ENCODE results near the gene WNT7B.
A peak's percentile ranks its signal among the peaks of the same experiment; 100 is the strongest.

The WNT7B gene

DNA sequence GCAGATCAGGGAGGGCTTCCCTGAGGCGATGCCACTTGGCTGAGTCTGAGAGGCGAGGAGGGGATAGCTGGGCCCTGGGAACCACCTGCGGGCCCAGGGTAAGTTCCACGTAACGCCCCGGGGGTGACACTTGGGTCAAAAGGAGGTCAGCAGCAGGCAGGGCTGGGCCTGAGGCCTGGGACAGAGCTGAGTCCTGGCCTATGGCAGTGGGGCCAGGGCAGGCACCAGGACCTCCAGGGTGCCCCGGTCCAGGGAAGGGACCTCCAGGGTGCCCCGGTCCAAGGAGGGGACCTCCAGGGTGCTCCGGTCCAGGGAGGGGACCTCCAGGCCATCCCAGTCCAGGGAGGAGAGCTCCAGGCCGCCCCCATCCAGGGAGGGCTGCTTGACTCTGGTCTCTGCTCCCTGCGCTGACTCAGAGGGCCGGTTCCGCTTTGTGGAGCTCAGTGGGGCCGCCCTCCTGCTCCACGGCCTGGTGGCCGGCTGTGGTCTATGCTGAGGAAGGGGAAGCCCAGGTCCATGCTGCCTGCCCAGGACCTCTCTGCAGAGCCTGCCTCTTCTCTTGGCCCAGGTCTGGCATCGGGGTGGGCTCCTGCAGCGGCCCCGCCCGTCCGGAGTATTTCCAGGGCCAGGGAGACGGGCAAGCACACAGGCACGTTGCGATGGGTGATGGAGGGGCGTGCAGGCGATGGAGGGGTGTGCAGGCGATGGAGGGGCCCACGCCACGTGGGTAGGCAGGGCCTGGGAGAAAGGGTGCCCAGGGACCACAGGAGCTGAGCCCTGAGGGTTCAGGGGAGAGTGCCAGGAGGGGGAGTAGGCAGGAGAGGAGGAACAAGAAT, 19.5 kb upstream of the WNT7B start:
- peaks cover 4 to 15% of the 10 kb centered on the region in 2 donors for H3K27me3 Mint-ChIP-seq
- H3K9me3 Mint-ChIP-seq: peaks cover 6 to 12% of the 10 kb centered on the region in 2 donors
- peaks cover 12 to 15% of the 10 kb centered on the region in 2 donors for H3K4me1 Mint-ChIP-seq (ENCODE audit: low read depth in 2 of 2)
- DNase-seq (no peak), ATAC-seq (replicated peaks) (peak; percentile 27)
- H3K36me3 Mint-ChIP-seq (ENCODE audit: insufficient read depth): peaks cover 17% of the 10 kb centered on the region
- H3K4me3 Mint-ChIP-seq: peak overlapping the region in 1 of 2 donors; percentile 51
- H3K27ac Mint-ChIP-seq: no peak overlapping the region

GRCh38 chr22:45995405-45996101, 18.6 kb upstream of the WNT7B start:
- Mint-ChIP-seq H3K4me1 (ENCODE audit: low read depth in 2 of 2) (peaks cover 12 to 15% of the 10 kb centered on the region in 2 donors), H3K4me3 (no peak overlapping the region), H3K27ac (no peak overlapping the region), H3K27me3 (peaks cover 4 to 12% of the 10 kb centered on the region in 2 donors), H3K9me3 (peaks cover 6 to 12% of the 10 kb centered on the region in 2 donors), H3K36me3 (ENCODE audit: insufficient read depth) (peaks cover 17% of the 10 kb centered on the region)
- ATAC-seq (replicated peaks) (no peak), DNase-seq (no peak)

DNA sequence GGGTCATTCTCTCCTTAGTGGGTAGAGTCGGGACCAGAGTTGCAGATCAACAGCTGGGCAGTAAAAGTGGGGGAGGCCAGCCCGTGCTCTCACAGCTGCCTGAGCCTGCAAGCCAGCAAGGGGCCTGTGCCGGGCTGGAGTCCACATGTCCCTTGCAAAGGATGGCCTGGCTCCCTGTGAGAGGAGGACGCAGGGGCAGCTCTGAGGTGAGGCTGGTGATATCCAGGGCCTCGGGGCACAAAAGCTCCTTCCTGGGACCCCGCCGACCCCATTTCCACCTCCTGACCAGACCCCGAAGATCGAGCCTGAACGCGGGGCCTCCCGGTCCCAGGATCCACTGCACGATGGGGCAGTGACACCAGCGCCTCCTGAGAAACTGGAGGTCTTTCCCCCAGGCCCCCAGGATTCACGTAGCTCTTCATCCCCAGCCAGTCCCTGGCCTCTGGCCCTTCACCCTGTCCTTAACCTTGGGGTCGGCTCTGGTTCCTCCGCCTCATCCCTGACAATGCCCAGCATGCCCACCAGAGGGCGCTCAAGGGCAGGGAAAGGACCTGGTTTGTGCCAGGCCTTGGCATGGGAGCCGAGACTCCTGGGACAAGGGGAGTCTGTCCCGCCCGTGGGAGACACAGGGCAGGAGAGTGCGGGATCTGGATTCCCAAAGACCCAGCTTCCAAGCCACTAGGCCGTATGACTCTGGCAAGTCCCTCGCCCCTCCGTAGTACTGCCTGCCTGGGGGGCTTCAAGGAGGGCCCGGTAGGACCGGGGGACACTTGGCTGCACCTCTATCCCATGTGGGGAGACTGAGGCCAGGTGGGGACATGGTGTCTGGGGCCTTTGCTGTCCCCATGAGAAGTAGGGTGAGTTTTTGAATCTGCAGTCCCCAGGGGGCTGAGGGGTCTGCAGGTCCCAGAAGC, 17.8 kb upstream of the WNT7B start:
- Mint-ChIP-seq H3K27ac (peak overlapping the region; percentile 84 to 89), H3K4me1 (ENCODE audit: low read depth in 2 of 2) (peaks cover 12 to 15% of the 10 kb centered on the region in 2 donors), H3K9me3 (peaks cover 6 to 12% of the 10 kb centered on the region in 2 donors), H3K27me3 (peaks cover 3 to 12% of the 10 kb centered on the region in 2 donors), H3K4me3 (peak overlapping the region in 1 of 2 donors; percentile 36), H3K36me3 (ENCODE audit: insufficient read depth) (peaks cover 17% of the 10 kb centered on the region)
- DNase-seq: peak; percentile 78 to 83 (median 79)
- peak; percentile 46 for ATAC-seq (replicated peaks)

GRCh38 chr22:45993841-45994240, 16.9 kb upstream of the WNT7B start:
- no peak for DNase-seq
- peak; percentile 62 for ATAC-seq (replicated peaks)
- peak overlapping the region in 1 of 2 donors; percentile 8 for H3K4me3 Mint-ChIP-seq
- H3K36me3 Mint-ChIP-seq (ENCODE audit: insufficient read depth): peaks cover 17% of the 10 kb centered on the region
- peaks cover 6 to 12% of the 10 kb centered on the region in 2 donors for H3K9me3 Mint-ChIP-seq
- peaks cover 12 to 15% of the 10 kb centered on the region in 2 donors for H3K4me1 Mint-ChIP-seq (ENCODE audit: low read depth in 2 of 2)
- peak overlapping the region; percentile 84 to 89 for H3K27ac Mint-ChIP-seq
- H3K27me3 Mint-ChIP-seq: peaks cover 0 to 6% of the 10 kb centered on the region in 2 donors

- Mint-ChIP-seq H3K4me1 (ENCODE audit: low read depth in 2 of 2) (peaks cover 12 to 15% of the 10 kb centered on the region in 2 donors), H3K36me3 (ENCODE audit: insufficient read depth) (peaks cover 17% of the 10 kb centered on the region), H3K9me3 (peaks cover 6 to 12% of the 10 kb centered on the region in 2 donors), H3K27ac (peak overlapping the region; percentile 84 to 89), H3K27me3 (no peaks in the 10 kb centered on the region), H3K4me3 (no peak overlapping the region)
- no peak for DNase-seq
- ATAC-seq (replicated peaks): no peak
Observed at GRCh38 chr22:45993143-45993692, 16.3 kb upstream of the WNT7B start.

GRCh38 chr22:45992737-45993136, 15.8 kb upstream of the WNT7B start:
- Mint-ChIP-seq H3K27ac (peak overlapping the region in 1 of 2 donors; percentile 89), H3K27me3 (no peaks in the 10 kb centered on the region), H3K4me3 (no peak overlapping the region), H3K9me3 (peaks cover 6 to 12% of the 10 kb centered on the region in 2 donors), H3K4me1 (ENCODE audit: low read depth in 2 of 2) (peaks cover 12 to 15% of the 10 kb centered on the region in 2 donors), H3K36me3 (ENCODE audit: insufficient read depth) (peaks cover 17% of the 10 kb centered on the region)
- DNase-seq (no peak), ATAC-seq (replicated peaks) (no peak)

GRCh38 chr22:45991098-45991497, 14.1 kb upstream of the WNT7B start:
- Mint-ChIP-seq H3K27ac (no peak overlapping the region), H3K4me1 (ENCODE audit: low read depth in 2 of 2) (peaks cover 12 to 15% of the 10 kb centered on the region in 2 donors), H3K4me3 (no peak overlapping the region), H3K36me3 (ENCODE audit: insufficient read depth) (peaks cover 17% of the 10 kb centered on the region), H3K9me3 (peaks cover 6 to 12% of the 10 kb centered on the region in 2 donors), H3K27me3 (peaks cover 5 to 7% of the 10 kb centered on the region in 2 donors)
- ATAC-seq (replicated peaks) (no peak), DNase-seq (no peak)

DNA sequence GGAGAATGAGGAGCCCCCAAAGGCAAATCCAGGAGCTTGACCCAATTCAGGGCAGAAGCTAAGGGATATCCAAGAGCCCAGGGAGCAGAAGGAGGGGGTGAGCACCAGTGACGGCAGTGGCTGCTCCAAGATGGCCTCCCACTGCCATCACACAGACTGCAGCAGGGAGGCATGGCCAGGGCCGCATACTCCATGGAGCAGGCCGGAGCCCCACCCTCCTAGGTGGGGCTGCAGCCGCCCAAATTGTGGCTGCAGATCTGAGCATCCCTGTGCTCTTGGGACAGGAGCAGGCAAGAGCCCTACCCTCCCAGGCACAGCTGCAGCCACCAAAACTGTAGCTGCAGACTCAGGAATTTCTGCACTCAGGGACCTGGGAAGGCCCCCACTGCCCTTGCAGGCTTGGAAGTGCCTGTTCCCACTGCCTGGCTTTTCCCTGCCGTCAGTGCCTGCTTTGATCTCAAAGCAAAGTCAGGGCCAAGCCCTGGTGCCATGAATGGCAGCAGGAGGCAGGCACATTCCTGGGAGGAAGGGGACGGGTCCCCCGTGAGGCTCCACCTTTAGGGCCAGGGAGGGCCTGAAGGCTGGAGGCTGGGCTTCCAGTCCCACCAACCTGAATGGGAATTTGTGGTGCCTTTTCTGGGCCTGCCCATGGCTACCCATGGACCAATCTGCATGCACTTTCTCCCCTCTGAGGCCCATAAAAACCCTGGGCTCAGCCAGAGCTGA, 10.3 kb upstream of the WNT7B start:
- Mint-ChIP-seq H3K4me1 (ENCODE audit: low read depth in 2 of 2) (no peaks in the 10 kb centered on the region), H3K27me3 (peaks cover 22% of the 10 kb centered on the region in 2 donors), H3K9me3 (no peaks in the 10 kb centered on the region), H3K27ac (no peak overlapping the region), H3K36me3 (ENCODE audit: insufficient read depth) (no peaks in the 10 kb centered on the region), H3K4me3 (no peak overlapping the region)
- ATAC-seq (replicated peaks): no peak
- DNase-seq: no peak

DNA sequence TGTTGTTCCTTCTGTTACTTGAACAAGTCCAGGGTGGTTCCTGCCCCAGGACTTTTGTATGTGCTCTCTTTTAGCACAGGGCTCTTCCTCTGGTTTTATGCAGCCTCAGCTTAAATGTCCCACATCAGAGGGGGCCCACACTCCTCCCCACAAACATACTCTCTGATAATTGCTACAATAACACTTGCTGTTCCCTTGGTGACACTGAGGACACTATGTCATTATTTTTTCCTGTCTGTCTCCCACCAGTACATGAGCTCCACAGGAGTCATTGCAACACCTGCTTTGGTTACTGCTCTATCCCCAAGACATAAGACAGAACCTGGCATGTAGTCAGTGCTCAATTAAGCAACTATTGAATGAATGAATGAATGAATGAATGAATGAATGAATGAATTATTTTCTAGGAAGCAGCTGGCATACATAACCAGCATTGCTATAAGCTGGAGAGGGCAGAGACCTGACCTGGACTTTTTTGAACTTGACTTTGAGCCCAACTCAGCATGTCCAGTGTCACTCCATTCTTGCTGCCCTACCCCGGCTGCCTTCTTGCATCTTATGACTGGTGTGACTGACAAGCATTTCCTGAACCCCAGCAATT, 7.5 kb upstream of the WNT7B start:
- H3K27ac Mint-ChIP-seq: no peak overlapping the region
- DNase-seq (no peak), ATAC-seq (replicated peaks) (no peak)
- peaks cover 22% of the 10 kb centered on the region in 2 donors for H3K27me3 Mint-ChIP-seq
- H3K36me3 Mint-ChIP-seq (ENCODE audit: insufficient read depth): no peaks in the 10 kb centered on the region
- H3K4me3 Mint-ChIP-seq: no peak overlapping the region
- no peaks in the 10 kb centered on the region for H3K4me1 Mint-ChIP-seq (ENCODE audit: low read depth in 2 of 2)
- no peaks in the 10 kb centered on the region for H3K9me3 Mint-ChIP-seq

- no peaks in the 10 kb centered on the region for H3K36me3 Mint-ChIP-seq (ENCODE audit: insufficient read depth)
- H3K27ac Mint-ChIP-seq: no peak overlapping the region
- ATAC-seq (replicated peaks) (no peak), DNase-seq (no peak)
- H3K27me3 Mint-ChIP-seq: peaks cover 22% of the 10 kb centered on the region in 2 donors
- no peaks in the 10 kb centered on the region for H3K4me1 Mint-ChIP-seq (ENCODE audit: low read depth in 2 of 2)
- H3K4me3 Mint-ChIP-seq: no peak overlapping the region
- no peaks in the 10 kb centered on the region for H3K9me3 Mint-ChIP-seq
Observed at GRCh38 chr22:45983797-45984196, 6.8 kb upstream of the WNT7B start.

GRCh38 chr22:45980761-45981160, 3.8 kb upstream of the WNT7B start:
- Mint-ChIP-seq H3K4me3 (no peak overlapping the region), H3K27me3 (peaks cover 16 to 18% of the 10 kb centered on the region in 2 donors), H3K27ac (no peak overlapping the region), H3K9me3 (no peaks in the 10 kb centered on the region), H3K36me3 (ENCODE audit: insufficient read depth) (no peaks in the 10 kb centered on the region), H3K4me1 (ENCODE audit: low read depth in 2 of 2) (peaks cover 0 to 2% of the 10 kb centered on the region in 2 donors)
- no peak for DNase-seq
- ATAC-seq (replicated peaks): no peak

DNA sequence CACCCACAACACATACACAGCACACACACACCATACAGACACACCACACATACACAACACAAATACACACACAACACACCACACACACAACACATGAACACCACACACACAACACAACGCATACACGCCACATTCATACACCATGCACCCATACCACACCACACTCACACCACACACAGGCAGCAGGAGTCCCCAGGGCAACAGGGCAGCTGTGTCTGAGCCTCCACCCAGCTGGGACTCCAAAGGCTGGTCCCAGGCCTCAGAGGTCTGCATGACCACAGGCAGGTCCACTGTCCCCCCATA, 3.3 kb upstream of the WNT7B start:
- no peaks in the 10 kb centered on the region for H3K9me3 Mint-ChIP-seq
- peaks cover 15 to 16% of the 10 kb centered on the region in 2 donors for H3K27me3 Mint-ChIP-seq
- peaks cover 0 to 2% of the 10 kb centered on the region in 2 donors for H3K4me1 Mint-ChIP-seq (ENCODE audit: low read depth in 2 of 2)
- no peak overlapping the region for H3K27ac Mint-ChIP-seq
- no peaks in the 10 kb centered on the region for H3K36me3 Mint-ChIP-seq (ENCODE audit: insufficient read depth)
- H3K4me3 Mint-ChIP-seq: no peak overlapping the region
- no peak for ATAC-seq (replicated peaks)
- no peak for DNase-seq
